DND-41 (cell line): ENCODE data around the gene EDIL3.

ENCODE experiments used
- EZH2 ChIP-seq: IDR thresholded peaks from 3 replicates; pipeline ENCODE4 v1.6.1; 2012; ENCODE audit warnings: borderline replicate concordance, low read depth, mild to moderate bottlenecking, moderate library complexity, low read length, inconsistent platforms; ENCODE audit not compliant: severe bottlenecking
- TF ChIP-seq, protein P1 (sequence below): IDR thresholded peaks from 2 replicates; pipeline ENCODE4 v1.5.1; 2012; ENCODE audit warnings: borderline replicate concordance, low read length, moderate library complexity, mild to moderate bottlenecking; ENCODE audit not compliant: poor library complexity, severe bottlenecking; ENCODE audit errors: extremely low read depth

DNA sequence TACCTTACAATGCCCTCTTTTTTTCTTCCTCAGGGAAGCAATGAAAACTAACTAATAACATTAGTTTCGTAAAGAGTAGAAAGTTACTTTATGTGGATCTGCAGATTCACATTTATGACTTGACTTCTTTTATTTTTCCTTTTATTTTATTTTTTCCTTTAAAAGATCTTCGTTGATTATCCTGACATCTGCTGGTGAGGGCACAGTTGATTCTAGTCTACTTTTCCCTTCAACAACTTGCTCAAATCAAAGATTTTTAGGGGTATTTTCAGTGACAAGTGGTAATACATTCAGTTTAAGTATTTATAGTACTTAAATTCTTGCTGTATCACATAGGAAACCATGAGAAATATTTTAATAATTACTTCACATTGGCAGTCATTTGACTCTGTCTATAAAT lies 4.9 kb downstream of the EDIL3 start:
- TF ChIP-seq EZH2 = no peak
- TF ChIP-seq, protein P1, sequence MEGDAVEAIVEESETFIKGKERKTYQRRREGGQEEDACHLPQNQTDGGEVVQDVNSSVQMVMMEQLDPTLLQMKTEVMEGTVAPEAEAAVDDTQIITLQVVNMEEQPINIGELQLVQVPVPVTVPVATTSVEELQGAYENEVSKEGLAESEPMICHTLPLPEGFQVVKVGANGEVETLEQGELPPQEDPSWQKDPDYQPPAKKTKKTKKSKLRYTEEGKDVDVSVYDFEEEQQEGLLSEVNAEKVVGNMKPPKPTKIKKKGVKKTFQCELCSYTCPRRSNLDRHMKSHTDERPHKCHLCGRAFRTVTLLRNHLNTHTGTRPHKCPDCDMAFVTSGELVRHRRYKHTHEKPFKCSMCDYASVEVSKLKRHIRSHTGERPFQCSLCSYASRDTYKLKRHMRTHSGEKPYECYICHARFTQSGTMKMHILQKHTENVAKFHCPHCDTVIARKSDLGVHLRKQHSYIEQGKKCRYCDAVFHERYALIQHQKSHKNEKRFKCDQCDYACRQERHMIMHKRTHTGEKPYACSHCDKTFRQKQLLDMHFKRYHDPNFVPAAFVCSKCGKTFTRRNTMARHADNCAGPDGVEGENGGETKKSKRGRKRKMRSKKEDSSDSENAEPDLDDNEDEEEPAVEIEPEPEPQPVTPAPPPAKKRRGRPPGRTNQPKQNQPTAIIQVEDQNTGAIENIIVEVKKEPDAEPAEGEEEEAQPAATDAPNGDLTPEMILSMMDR = no peak
